Measurements from ENCODE around the gene RFC3.
"Not testable (repeated sequence)": the region's sequence is repeated elsewhere in the genome, so short reads cannot be mapped to it uniquely, and the experiment has no call there.

The RFC3 gene, protein sequence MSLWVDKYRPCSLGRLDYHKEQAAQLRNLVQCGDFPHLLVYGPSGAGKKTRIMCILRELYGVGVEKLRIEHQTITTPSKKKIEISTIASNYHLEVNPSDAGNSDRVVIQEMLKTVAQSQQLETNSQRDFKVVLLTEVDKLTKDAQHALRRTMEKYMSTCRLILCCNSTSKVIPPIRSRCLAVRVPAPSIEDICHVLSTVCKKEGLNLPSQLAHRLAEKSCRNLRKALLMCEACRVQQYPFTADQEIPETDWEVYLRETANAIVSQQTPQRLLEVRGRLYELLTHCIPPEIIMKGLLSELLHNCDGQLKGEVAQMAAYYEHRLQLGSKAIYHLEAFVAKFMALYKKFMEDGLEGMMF

DNA sequence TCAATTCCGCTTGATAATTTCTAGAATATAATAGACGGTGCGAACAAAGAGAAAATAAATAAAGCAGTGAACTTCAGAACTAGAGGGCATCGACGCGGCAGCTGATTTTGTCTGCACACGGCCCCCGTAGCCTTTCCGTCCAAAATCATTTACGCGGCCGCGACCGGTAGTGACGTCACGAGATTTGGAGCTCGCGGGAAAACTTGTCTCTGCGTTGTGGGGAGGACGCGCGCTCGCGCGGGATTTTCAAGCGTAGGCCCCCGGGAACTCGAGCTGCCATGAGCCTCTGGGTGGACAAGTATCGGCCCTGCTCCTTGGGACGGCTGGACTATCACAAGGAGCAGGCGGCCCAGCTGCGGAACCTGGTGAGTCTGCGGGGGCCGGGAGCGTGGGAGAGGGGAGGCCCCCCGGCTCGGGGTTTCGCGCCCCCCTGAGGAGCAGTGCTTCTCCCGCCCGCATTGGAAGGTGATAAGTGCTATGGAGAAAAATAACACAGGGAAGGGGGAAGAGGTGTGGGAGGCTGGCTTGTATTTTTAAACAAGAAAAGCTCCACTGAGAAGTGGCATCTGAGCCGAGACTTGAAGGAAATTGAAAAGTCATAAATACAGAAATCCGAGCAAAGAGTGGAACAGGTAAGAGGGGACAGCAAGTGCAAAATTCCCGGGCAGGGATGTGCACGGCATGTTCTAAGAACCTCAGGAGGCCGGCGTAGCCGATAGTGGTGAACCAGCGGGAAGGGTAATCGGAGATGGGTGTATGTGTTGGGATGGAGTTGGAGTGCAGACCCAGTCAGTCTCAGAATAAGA is at the start of gene RFC3:
TSS of gene RFC3 (plus strand) at position 249 of the 806 bp plus-strand sequence. CDS start at position 279, 30 bp downstream.
- peak; percentile 91 for DNase-seq (ENCODE audit: low spot score)

DNA sequence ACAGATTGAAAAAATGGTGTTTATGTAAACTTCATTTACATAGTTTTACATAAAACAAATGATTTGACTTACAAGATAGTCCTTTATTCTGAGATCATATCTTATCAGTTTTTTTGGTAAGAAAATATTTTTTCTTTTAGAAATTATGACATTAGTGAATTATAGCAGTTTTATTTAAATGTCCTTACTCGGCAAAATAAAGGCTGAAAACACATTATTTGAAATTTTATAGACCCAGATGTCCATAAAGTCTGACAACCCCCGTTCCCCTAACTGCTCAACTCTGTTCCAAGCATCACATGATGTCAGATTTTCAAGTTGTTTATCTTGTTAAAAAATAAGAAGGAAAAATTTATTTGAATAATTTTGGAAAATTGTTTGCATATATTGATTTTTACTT is 46.7 kb upstream of the RFC3 start:
- no peak for DNase-seq (ENCODE audit: low spot score)

DNA sequence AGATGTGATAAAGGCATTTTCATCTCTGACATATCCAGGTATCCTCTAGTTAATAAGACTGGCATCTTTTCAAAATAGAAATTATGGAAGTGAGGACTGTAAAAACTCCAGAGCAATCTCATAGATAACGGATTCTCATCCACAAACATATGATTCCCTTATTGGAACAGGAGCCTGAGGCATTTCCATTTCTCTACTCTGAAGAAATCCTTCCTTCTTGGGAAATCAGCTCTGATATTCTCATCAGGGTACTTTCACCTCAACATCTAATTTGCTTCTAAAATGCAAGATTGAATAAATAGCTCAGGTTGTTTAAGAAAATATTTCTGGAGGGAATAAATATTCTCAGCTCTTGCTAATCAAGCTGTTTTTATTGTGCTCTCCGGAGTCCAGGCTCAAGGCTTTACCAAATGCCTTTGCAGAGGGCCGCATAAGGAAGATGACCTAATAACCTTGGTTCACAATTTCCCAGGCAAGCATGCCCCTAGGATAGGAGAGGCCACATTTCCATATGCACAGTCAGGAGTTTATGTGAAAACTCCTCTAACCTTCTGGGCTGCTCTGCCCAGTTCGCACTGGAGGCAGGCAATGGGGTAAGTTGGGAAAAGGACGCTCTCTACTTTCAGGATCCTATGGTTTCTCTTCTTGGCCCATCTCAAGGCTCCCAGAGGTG is 44.0 kb upstream of the RFC3 start:
- no peak for DNase-seq (ENCODE audit: low spot score)

DNA sequence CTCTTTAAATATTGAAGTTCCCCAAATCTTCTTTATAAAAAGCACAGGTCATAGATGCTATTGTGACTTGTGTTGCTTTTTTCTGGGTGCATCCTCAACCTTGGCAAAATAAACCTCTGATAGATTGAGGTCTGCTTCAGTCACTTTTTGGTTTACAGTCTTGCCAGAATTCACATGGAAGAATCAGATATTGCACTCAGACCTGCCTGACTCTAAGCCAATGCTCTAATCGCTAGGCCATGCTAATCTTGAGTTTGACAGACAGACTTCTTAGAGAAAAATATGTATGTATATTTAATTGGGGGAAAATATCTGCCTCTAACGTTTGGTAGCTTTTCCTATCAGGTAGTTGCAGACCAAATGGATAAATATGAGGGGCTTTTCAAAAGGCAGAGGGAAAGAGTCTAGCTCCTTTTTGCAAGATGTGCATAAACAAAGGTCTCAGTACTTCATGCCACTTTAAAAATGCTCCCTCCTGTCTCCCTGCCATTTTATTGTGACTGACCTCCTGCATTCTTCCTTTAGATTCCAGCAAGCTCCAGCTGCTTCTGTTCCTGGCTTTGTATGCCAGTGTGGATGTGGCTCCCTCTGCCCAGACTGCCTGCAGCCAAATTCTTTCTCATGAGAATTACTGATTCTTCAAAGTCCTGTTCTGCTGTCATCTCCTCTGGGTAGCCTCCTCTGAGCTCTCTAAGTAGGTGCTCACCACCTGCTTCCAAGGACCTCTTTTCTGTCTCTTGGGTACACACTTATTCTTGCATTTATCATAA is 42.4 kb upstream of the RFC3 start:
- DNase-seq (ENCODE audit: low spot score) = no peak

GRCh38 chr13:33776239-33776881 is 41.6 kb upstream of the RFC3 start:
- DNase-seq (ENCODE audit: low spot score) = no peak

GRCh38 chr13:33782631-33783030 is 35.3 kb upstream of the RFC3 start:
- DNase-seq (ENCODE audit: low spot score) = no peak

DNA sequence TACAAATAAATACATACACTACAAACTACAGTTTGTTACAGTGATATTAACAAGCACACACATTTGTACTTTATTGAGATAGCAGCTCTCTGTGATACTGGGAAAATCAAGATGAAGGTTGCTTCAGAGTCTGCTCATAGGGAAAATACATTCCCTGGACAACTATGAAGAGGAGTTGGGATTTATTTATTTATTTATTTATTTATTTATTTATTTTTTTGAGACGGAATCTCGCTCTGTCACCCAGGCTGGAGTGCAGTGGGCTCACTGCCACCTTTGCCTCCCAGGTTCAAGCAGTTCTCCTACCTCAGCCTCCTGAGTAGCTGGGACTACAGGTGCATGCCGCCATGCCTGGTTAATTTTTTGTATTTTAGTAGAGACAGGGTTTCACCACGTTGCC is 34.7 kb upstream of the RFC3 start:
- DNase-seq (ENCODE audit: low spot score) = not testable (repeated sequence)

DNA sequence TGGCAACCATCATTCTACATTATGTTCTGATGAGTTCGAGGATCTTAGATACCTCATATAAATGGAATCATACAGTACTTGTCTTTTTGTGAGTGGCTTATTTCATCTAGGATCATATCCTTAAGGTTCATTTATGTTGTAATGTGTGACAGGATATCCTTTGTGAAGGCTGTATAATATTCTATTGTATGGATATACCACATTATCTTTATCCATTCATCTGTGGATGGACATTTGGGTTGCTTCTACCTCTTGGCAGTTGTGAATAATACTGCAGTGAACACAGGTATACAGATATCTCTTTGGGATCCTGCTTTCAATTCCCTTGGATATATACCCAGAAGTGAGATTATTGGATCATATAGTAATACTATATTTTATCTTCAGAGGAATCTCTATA is 33.2 kb upstream of the RFC3 start:
- no peak for DNase-seq (ENCODE audit: low spot score)

GRCh38 chr13:33785384-33785783 is 32.6 kb upstream of the RFC3 start:
- no peak for DNase-seq (ENCODE audit: low spot score)

GRCh38 chr13:33787051-33787591 is 30.8 kb upstream of the RFC3 start:
- no peak for DNase-seq (ENCODE audit: low spot score)

GRCh38 chr13:33789066-33789606 is 28.8 kb upstream of the RFC3 start:
- no peak for DNase-seq (ENCODE audit: low spot score)

- DNase-seq (ENCODE audit: low spot score) = no peak
Observed at GRCh38 chr13:33789739-33790138, 28.2 kb upstream of the RFC3 start.

GRCh38 chr13:33793726-33794125 is 24.2 kb upstream of the RFC3 start:
- DNase-seq (ENCODE audit: low spot score) = no peak

DNA sequence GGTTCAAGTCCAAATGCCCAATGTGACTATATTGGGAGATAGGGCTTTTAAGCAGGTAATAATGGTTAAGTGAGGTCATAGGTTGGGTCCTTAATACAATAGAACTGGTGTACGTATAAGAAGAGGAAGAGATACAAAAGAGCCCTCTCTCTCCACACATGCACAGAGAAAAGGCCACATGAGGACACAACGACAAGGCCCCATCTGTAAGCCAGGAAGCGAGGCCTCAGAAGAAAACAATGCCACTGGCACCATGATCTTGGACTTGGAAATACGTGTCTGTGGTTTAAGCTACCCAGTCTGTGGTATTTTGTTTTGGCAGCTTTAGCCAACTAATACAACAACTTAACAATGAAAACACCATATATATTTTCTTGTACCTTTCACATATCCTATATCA is 23.4 kb upstream of the RFC3 start:
- no peak for DNase-seq (ENCODE audit: low spot score)

GRCh38 chr13:33796095-33796494 is 21.9 kb upstream of the RFC3 start:
- no peak for DNase-seq (ENCODE audit: low spot score)

DNA sequence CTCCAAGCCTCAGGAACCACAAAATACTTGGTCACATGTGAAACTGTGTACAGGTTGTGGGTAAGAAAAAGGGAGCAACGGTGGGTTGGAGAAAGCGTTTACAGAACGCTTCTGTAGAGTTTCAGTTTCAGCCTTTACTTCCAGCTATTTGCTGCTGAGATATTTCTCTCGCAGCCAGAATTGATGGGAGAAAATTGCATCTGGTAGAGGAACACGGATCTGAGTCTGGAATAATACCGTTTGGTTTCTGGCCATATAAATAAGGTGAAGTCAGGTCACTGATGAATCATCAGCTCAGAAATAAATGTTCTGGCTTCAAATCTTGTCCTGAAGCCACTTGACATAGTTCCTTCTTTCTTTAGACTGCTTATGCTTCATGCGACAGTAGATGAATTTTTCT is 20.3 kb upstream of the RFC3 start:
- DNase-seq (ENCODE audit: low spot score) = no peak

DNA sequence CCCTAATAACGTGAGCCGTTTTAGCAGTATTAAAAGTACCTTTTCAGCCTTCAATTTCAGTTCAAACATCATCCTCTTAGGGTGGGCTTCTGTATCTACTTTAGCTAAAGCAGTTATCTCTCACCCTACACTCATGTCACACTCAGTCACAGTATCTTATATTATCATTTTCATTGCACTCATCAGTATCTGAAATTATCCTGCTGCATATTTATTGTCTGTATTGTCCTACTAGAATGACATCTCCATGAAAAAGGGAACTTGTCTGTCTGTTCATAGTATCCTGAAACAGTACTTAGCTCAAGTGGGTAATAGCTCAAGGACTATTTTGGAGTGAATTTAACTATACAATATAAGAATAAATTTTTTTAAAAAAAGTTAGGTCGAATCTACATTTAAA is 19.9 kb upstream of the RFC3 start:
- DNase-seq (ENCODE audit: low spot score) = no peak

DNA sequence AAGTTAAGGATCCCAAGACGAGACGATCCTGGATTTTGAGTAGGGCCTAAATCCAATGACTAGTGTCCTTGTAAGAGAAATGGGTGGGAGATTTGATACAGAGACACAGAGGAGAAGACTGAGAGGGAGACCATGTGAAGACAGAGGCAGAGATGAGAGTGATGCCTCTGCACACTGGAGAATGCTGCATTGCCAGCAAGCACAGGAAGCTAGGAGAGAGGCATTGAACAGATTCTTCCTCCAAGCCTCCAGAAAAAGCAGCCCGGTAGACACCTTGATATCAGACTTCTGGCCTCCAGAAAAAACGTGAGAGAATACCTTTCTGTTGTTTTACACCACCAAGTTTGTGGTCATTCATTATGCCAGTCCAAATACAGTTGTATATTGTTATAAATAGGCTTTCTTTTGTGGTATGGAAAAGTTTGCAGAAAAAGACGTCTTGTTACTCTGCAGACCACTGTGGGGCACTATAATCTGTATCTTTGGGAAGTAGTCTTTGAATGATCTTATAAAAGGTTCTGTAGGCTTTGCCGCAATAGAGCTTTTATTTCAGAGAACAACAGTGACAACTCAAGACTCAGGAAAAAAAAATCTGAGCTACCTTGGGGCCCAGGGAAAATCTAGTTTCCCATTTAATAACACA is 17.9 kb upstream of the RFC3 start:
- peak; percentile 14 for DNase-seq (ENCODE audit: low spot score)

DNA sequence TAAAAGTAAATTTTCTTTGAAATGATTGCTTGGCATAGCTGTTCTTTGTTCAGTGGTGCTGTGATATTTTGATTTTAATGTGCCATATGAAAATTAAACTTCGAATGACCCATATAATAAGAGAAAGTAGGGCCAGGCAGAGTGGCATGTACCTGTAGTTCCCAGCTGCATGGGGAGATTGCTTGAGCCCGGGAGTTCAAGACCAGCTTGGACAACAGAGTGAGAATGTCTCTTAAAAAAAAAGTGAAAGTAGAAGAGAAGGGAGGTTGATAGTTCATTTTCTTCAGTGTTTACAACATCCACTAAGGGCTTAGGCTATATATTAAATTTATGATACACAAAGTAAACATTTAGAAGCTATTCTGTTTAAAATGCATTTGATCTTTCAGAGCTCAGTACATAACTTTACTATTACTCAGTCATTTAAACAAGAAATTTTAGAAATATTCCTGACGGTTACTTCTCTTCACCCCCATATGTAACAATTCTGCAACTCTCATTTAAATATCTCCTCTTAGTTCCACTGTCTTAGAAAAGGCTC is 17.2 kb upstream of the RFC3 start:
- DNase-seq (ENCODE audit: low spot score) = no peak

Measured in putamen (tissue), 1 donor.